HFFc6 (cell line): ENCODE measurements around the gene ZNF70. TPM values are rescaled to one million over a fixed set of nuclear protein-coding genes. Genes with fewer than 3 reads are reported as not detected.

Experiments used
- DNase-seq: peaks from one replicate; pipeline ENCODE4 v3.0.0-alpha.2; 2018
- H3K27ac Mint-ChIP-seq: 2 replicates; pipeline ENCODE4 v1.8.0; 2020; ENCODE audit warnings: mild to moderate bottlenecking, mixed read lengths
- H3K27me3 Mint-ChIP-seq: 2 replicates; pipeline ENCODE4 v1.8.0; 2021; ENCODE audit warnings: mild to moderate bottlenecking, moderate library complexity, mixed read lengths; ENCODE audit not compliant: insufficient read depth
- H3K36me3 Mint-ChIP-seq: 2 replicates; pipeline ENCODE4 v1.8.0; 2021; ENCODE audit warnings: low read depth, mixed read lengths
- H3K4me1 Mint-ChIP-seq: 2 replicates; pipeline ENCODE4 v1.8.0; 2020; ENCODE audit warnings: low read depth, mixed read lengths
- H3K4me3 Mint-ChIP-seq: 2 replicates; pipeline ENCODE4 v1.8.0; 2020; ENCODE audit warnings: mild to moderate bottlenecking, moderate library complexity, mixed read lengths
- H3K9me3 Mint-ChIP-seq: 2 replicates; pipeline ENCODE4 v1.8.0; 2020; ENCODE audit warnings: mild to moderate bottlenecking, mixed read lengths
- CTCF ChIP-seq: fragments of 200-600 bp; sonication (generic); IDR thresholded peaks from 2 replicates; pipeline ENCODE4 v1.5.0; 2021; ENCODE audit warnings: antibody characterized with exemption, mild to moderate bottlenecking
- total RNA-seq, 6 experiments: library from RNA; stranded (reverse); fragmentation: NEBNext Ultra II Directional; extraction: Animal tissue kit (Norgen Biotek cat#: 25700); gene quantifications; 2 replicates in 1 of 6; 3 replicates in 5 of 6; pipeline ENCODE4 v1.2.3, GENCODE V29; 2021

Gene ZNF70
- total RNA-seq, 6 experiments from 2014 or later, result 6.0 to 7.0 (median 6.4) TPM

- Mint-ChIP-seq H3K36me3 (peaks cover 14% of the 10 kb centered on the region; the same call in 1 of the 2 replicates), H3K4me1 (peaks cover 7% of the 10 kb centered on the region), H3K4me3 (no peak overlapping the region), H3K27me3 (no peaks in the 10 kb centered on the region), H3K27ac (no peak overlapping the region), H3K9me3 (no peaks in the 10 kb centered on the region)
- no peak for DNase-seq
- no peak for TF ChIP-seq CTCF
These were observed 52.8 kb downstream of the ZNF70 start for GRCh38 chr22:23698094-23698493.

GRCh38 chr22:23697031-23697970 is 53.6 kb downstream of the ZNF70 start:
- no peak for DNase-seq
- H3K27me3 Mint-ChIP-seq, result no peaks in the 10 kb centered on the region
- TF ChIP-seq CTCF, result no peak
- H3K27ac Mint-ChIP-seq, result no peak overlapping the region
- no peak overlapping the region for H3K4me3 Mint-ChIP-seq
- peaks cover 7% of the 10 kb centered on the region for H3K4me1 Mint-ChIP-seq
- peaks cover 14% of the 10 kb centered on the region; the same call in 1 of the 2 replicates for H3K36me3 Mint-ChIP-seq
- H3K9me3 Mint-ChIP-seq, result no peaks in the 10 kb centered on the region

- H3K9me3 Mint-ChIP-seq, result no peaks in the 10 kb centered on the region
- peaks cover 11% of the 10 kb centered on the region; the same call in 1 of the 2 replicates for H3K36me3 Mint-ChIP-seq
- no peak for TF ChIP-seq CTCF
- H3K4me3 Mint-ChIP-seq, result no peak overlapping the region
- H3K27ac Mint-ChIP-seq, result no peak overlapping the region
- H3K27me3 Mint-ChIP-seq, result no peaks in the 10 kb centered on the region
- DNase-seq, result no peak
- H3K4me1 Mint-ChIP-seq, result peaks cover 7% of the 10 kb centered on the region
These were observed 54.5 kb downstream of the ZNF70 start for GRCh38 chr22:23696326-23696851.

- no peak for TF ChIP-seq CTCF
- Mint-ChIP-seq H3K27me3 (no peaks in the 10 kb centered on the region), H3K4me3 (no peak overlapping the region), H3K27ac (no peak overlapping the region), H3K36me3 (peaks cover 10% of the 10 kb centered on the region; the same call in 1 of the 2 replicates), H3K4me1 (peaks cover 3% of the 10 kb centered on the region), H3K9me3 (no peaks in the 10 kb centered on the region)
- DNase-seq, result no peak
These were observed 55.2 kb downstream of the ZNF70 start for GRCh38 chr22:23695571-23696325.

- Mint-ChIP-seq H3K27me3 (no peaks in the 10 kb centered on the region), H3K4me1 (no peaks in the 10 kb centered on the region), H3K27ac (no peak overlapping the region), H3K9me3 (no peaks in the 10 kb centered on the region), H3K36me3 (peaks cover 10% of the 10 kb centered on the region; the same call in 1 of the 2 replicates), H3K4me3 (no peak overlapping the region)
- no peak for DNase-seq
- no peak for TF ChIP-seq CTCF
These were observed 55.8 kb downstream of the ZNF70 start for GRCh38 chr22:23695141-23695540.
